GM23338 (cell line): Measurements from ENCODE around the gene GALNT9. TPM values are rescaled to one million over a fixed set of nuclear protein-coding genes. Genes with fewer than 3 reads are reported as not detected.

Source experiments
- ATAC-seq: fragments of 200-7000 bp; cut with Tn5 transposase; 3 replicates; pipeline ENCODE4 v1.9.1; 2020
- DNase-seq: peaks from one replicate; pipeline ENCODE4 v3.0.0-alpha.2; 2015; ENCODE audit warnings: low spot score
- H2AFZ ChIP-seq: fragments of 200-600 bp; sonication (generic); 2 replicates; pipeline ENCODE4 v1.8.0; 2016; ENCODE audit warnings: antibody characterized with exemption, mild to moderate bottlenecking, moderate library complexity
- H3F3A ChIP-seq: fragments of 200-600 bp; sonication (generic); replicated peaks from 2 replicates; pipeline ENCODE4 v1.8.0; 2017; ENCODE audit warnings: antibody characterized with exemption, mixed run types, low read depth
- H3K27ac ChIP-seq: fragments of 200-600 bp; sonication (generic); 2 replicates; pipeline ENCODE4 v1.6.1; 2016; ENCODE audit warnings: low read depth
- H3K27me3 ChIP-seq: fragments of 200-600 bp; sonication (generic); 2 replicates; pipeline ENCODE4 v1.8.0; 2016; ENCODE audit warnings: mild to moderate bottlenecking, mixed run types, moderate library complexity; ENCODE audit not compliant: insufficient read depth
- H3K36me3 ChIP-seq: fragments of 200-600 bp; sonication (generic); 2 replicates; pipeline ENCODE4 v1.8.0; 2016; ENCODE audit warnings: mild to moderate bottlenecking; ENCODE audit not compliant: insufficient read depth
- H3K4me1 ChIP-seq: fragments of 200-600 bp; sonication (generic); 2 replicates; pipeline ENCODE4 v1.8.0; 2016; ENCODE audit warnings: mild to moderate bottlenecking, moderate library complexity; ENCODE audit not compliant: insufficient read depth
- H3K4me2 ChIP-seq: fragments of 200-600 bp; sonication (generic); 2 replicates; pipeline ENCODE4 v1.7.1; 2017; ENCODE audit warnings: mixed run types
- H3K4me3 ChIP-seq: fragments of 200-600 bp; sonication (generic); 2 replicates; pipeline ENCODE4 v1.6.1; 2016; ENCODE audit warnings: mixed run types
- H3K79me2 ChIP-seq: fragments of 200-600 bp; sonication (generic); replicated peaks from 2 replicates; pipeline ENCODE4 v1.8.0; 2017; ENCODE audit warnings: mild to moderate bottlenecking; ENCODE audit not compliant: insufficient read depth
- H3K9me2 ChIP-seq: fragments of 200-600 bp; sonication (generic); 2 replicates; pipeline ENCODE4 v1.8.0; 2017; ENCODE audit not compliant: insufficient read depth
- H4K20me1 ChIP-seq: fragments of 200-600 bp; sonication (generic); replicated peaks from 2 replicates; pipeline ENCODE4 v1.8.0; 2017; ENCODE audit warnings: mild to moderate bottlenecking; ENCODE audit not compliant: insufficient read depth
- H3K27ac Mint-ChIP-seq: 2 replicates; pipeline ENCODE4 v1.8.0; 2020; ENCODE audit warnings: inconsistent platforms, mild to moderate bottlenecking, moderate library complexity, mixed read lengths
- H3K27me3 Mint-ChIP-seq: 3 replicates; pipeline ENCODE4 v1.8.0; 2022; ENCODE audit warnings: low read depth, mild to moderate bottlenecking, moderate library complexity, mixed read lengths, inconsistent platforms; ENCODE audit not compliant: insufficient read depth, poor library complexity
- H3K36me3 Mint-ChIP-seq: 3 replicates; pipeline ENCODE4 v1.8.0; 2021; ENCODE audit warnings: low read depth, mild to moderate bottlenecking, inconsistent platforms, moderate library complexity, mixed read lengths
- H3K4me1 Mint-ChIP-seq: 3 replicates; pipeline ENCODE4 v1.8.0; 2020; ENCODE audit warnings: mild to moderate bottlenecking, inconsistent platforms, mixed read lengths
- H3K4me3 Mint-ChIP-seq: 3 replicates; pipeline ENCODE4 v1.8.0; 2021; ENCODE audit warnings: moderate library complexity, mild to moderate bottlenecking, inconsistent platforms, mixed read lengths
- H3K9me3 Mint-ChIP-seq: 3 replicates; pipeline ENCODE4 v1.8.0; 2020; ENCODE audit warnings: moderate library complexity, mild to moderate bottlenecking, inconsistent platforms, mixed read lengths
- CTCF ChIP-seq, 2 experiments: fragments of 200-600 bp in 1 of 2; sonication (generic) in 1 of 2; conservative IDR thresholded peaks; 2 replicates each; pipeline versions ENCODE4 v1.5.1 to v1.6.1; 2016 to 2017; ENCODE audit warnings: antibody characterized with exemption in 2 of 2, low read depth in 2 of 2, mild to moderate bottlenecking in 2 of 2, moderate library complexity in 1 of 2
- EZH2 ChIP-seq: fragments of 200-600 bp; sonication (generic); IDR thresholded peaks from one replicate; pipeline ENCODE4 v1.8.0; 2017; ENCODE audit warnings: antibody characterized with exemption, mild to moderate bottlenecking, low read depth; ENCODE audit not compliant: unreplicated experiment
- EZH2phosphoT487 ChIP-seq: fragments of 200-600 bp; sonication (generic); IDR thresholded peaks from one replicate; pipeline ENCODE4 v1.8.1; 2018; ENCODE audit warnings: antibody characterized with exemption; ENCODE audit not compliant: unreplicated experiment
- JUNB ChIP-seq: IDR thresholded peaks from one replicate; pipeline ENCODE4 v1.6.1; 2016; ENCODE audit warnings: antibody characterized with exemption; ENCODE audit not compliant: unreplicated experiment
- REST ChIP-seq: IDR thresholded peaks from one replicate; pipeline ENCODE4 v1.6.1; 2018; ENCODE audit warnings: antibody characterized with exemption; ENCODE audit not compliant: unreplicated experiment
- STAT1 ChIP-seq: IDR thresholded peaks from one replicate; pipeline ENCODE4 v1.6.1; 2016; ENCODE audit warnings: antibody characterized with exemption; ENCODE audit not compliant: unreplicated experiment
- ZNF331 ChIP-seq: fragments of 250-450 bp; sonication (Bioruptor Pico); IDR thresholded peaks from 2 replicates; pipeline ENCODE4 v1.5.0; 2020; ENCODE audit warnings: low read depth, mild to moderate bottlenecking, moderate library complexity
- ZNF462 ChIP-seq: fragments of 250-450 bp; sonication (Bioruptor Pico); IDR thresholded peaks from 2 replicates; pipeline ENCODE4 v1.5.0; 2020; ENCODE audit warnings: mild to moderate bottlenecking, moderate library complexity
- polyA plus RNA-seq: library from polyadenylated mRNA; unstranded; fragments of >200 nt; fragmentation: Nextera tagmentation; extraction: Ambion mirVana; gene quantifications from 2 replicates; pipeline ENCODE4 v1.2.1, GENCODE V29; 2016
- total RNA-seq: library from RNA; depleted of rRNA; stranded (reverse); fragments of >200 nt; shearing (Covaris generic); gene quantifications from 2 replicates; pipeline ENCODE4 v1.2.3, GENCODE V29; 2014

Gene GALNT9
- total and polyA plus RNA-seq, 2 experiments from 2014 or later: 0.81 to 2.5 TPM

- Histone ChIP-seq H3K4me1 (no peaks in the 10 kb centered on the region), H3K36me3 (no peaks in the 10 kb centered on the region), H3K4me2 (no peak overlapping the region), H4K20me1 (no peaks in the 10 kb centered on the region), H3K4me3 (no peak overlapping the region), H3K9me2 (no peaks in the 10 kb centered on the region), H3F3A (peaks cover 24% of the 10 kb centered on the region), H3K79me2 (no peaks in the 10 kb centered on the region), H3K27me3 (no peaks in the 10 kb centered on the region), H2AFZ (no peak overlapping the region), H3K27ac (no peak overlapping the region)
- Mint-ChIP-seq H3K4me1 (no peaks in the 10 kb centered on the region), H3K27ac (no peak overlapping the region), H3K9me3 (no peaks in the 10 kb centered on the region), H3K4me3 (no peak overlapping the region), H3K27me3 (peaks cover 10% of the 10 kb centered on the region), H3K36me3 (no peaks in the 10 kb centered on the region; the same call in 1 of the 3 replicates)
- DNase-seq: no peak
- no peak for ATAC-seq
- TF ChIP-seq EZH2 (no peak), ZNF331 (no peak), JUNB (no peak), EZH2phosphoT487 (no peak), REST (no peak)
Measured at GRCh38 chr12:132160016-132160415, 169.4 kb downstream of the GALNT9 start.

- DNase-seq (no peak), ATAC-seq (no peak)
- H3K79me2 ChIP-seq: no peaks in the 10 kb centered on the region
- Mint-ChIP-seq H3K27ac (no peak overlapping the region), H3K4me3 (no peak overlapping the region), H3K4me1 (no peaks in the 10 kb centered on the region), H3K9me3 (no peaks in the 10 kb centered on the region), H3K27me3 (peaks cover 10% of the 10 kb centered on the region), H3K36me3 (no peaks in the 10 kb centered on the region; the same call in 1 of the 3 replicates)
- H2AFZ ChIP-seq: no peak overlapping the region
- H3K4me2 ChIP-seq: no peak overlapping the region
- H3K4me1 ChIP-seq: no peaks in the 10 kb centered on the region
- H3K27me3 ChIP-seq: no peaks in the 10 kb centered on the region
- no peak overlapping the region for H3K4me3 ChIP-seq
- no peaks in the 10 kb centered on the region for H3K9me2 ChIP-seq
- H3K36me3 ChIP-seq: no peaks in the 10 kb centered on the region
- H3K27ac ChIP-seq: no peak overlapping the region
- peaks cover 24% of the 10 kb centered on the region for H3F3A ChIP-seq
- no peaks in the 10 kb centered on the region for H4K20me1 ChIP-seq
- TF ChIP-seq ZNF462 (CRISPR knock-in tag): no peak
- TF ChIP-seq EZH2: no peak
- no peak for TF ChIP-seq STAT1
- no peak for TF ChIP-seq CTCF (conservative IDR thresholded peaks at IDR 0.05; ENCODE audit: low read depth in 2 of 2)
Measured at GRCh38 chr12:132159555-132160003, 169.8 kb downstream of the GALNT9 start.
